GM20000 (cell line): ENCODE measurements around the gene TMEM131.

Experiments used
- DNase-seq: peaks from one replicate; pipeline ENCODE4 v3.0.0; 2012; ENCODE audit warnings: low spot score
- CTCF ChIP-seq: IDR thresholded peaks from 2 replicates; pipeline ENCODE4 v1.5.1; 2012; ENCODE audit warnings: mild to moderate bottlenecking, control low read depth; ENCODE audit errors: extremely low read depth, missing control alignments

The TMEM131 gene

GRCh38 chr2:97995026-97995733 is 568 bp downstream of the TMEM131 start:
- peak; percentile 83 for DNase-seq
- no peak for TF ChIP-seq CTCF

- DNase-seq, result no peak
- TF ChIP-seq CTCF, result no peak
Measured at GRCh38 chr2:97994476-97994875, 1.3 kb downstream of the TMEM131 start.

GRCh38 chr2:97993926-97994325 is 1.8 kb downstream of the TMEM131 start:
- TF ChIP-seq CTCF, result no peak
- no peak for DNase-seq

- DNase-seq, result no peak
- no peak for TF ChIP-seq CTCF
Measured at GRCh38 chr2:97992836-97993825, 2.6 kb downstream of the TMEM131 start.

- peak; percentile 35 for DNase-seq
Measured at GRCh38 chr2:97991081-97991856, 4.5 kb downstream of the TMEM131 start.

GRCh38 chr2:97988722-97989121 is 7.0 kb downstream of the TMEM131 start:
- no peak for TF ChIP-seq CTCF
- no peak for DNase-seq

More at GRCh38 chr2:97991081-97991856, 4.5 kb downstream of the TMEM131 start:
- TF ChIP-seq CTCF, result no peak
